WTC11 (cell line): ENCODE data around the gene ARHGEF12. TPM values are rescaled to one million over a fixed set of nuclear protein-coding genes. Genes with fewer than 3 reads are reported as not detected.

Source experiments
- ATAC-seq: fragments of 200-7000 bp; cut with Tn5 transposase; 2 replicates; pipeline ENCODE4 v1.10.0; 2021; ENCODE audit warnings: mild to moderate bottlenecking, moderate library complexity
- CTCF ChIA-PET: fragments of 300-600 bp; sonication (Branson Sonifier 250); formaldehyde crosslinking; loops from one replicate; lab custom pipeline; 2021; ENCODE audit warnings: antibody characterized with exemption; lab: Charles Lee
- POLR2A ChIA-PET: fragments of 350-600 bp; sonication (Branson Sonifier 250); formaldehyde crosslinking; loops from one replicate; lab custom pipeline; 2021; ENCODE audit warnings: antibody characterized with exemption; lab: Charles Lee
- DNase-seq: peaks from one replicate; pipeline ENCODE4 v3.0.0; 2021; ENCODE audit warnings: low spot score
- H3K27ac Mint-ChIP-seq: 2 replicates; pipeline ENCODE4 v1.8.0; 2021; ENCODE audit warnings: mixed read lengths
- H3K27me3 Mint-ChIP-seq: 2 replicates; pipeline ENCODE4 v1.8.0; 2021; ENCODE audit warnings: low read depth, mild to moderate bottlenecking, moderate library complexity, mixed read lengths
- H3K36me3 Mint-ChIP-seq: 2 replicates; pipeline ENCODE4 v1.8.0; 2021; ENCODE audit warnings: mixed read lengths
- H3K4me1 Mint-ChIP-seq: 2 replicates; pipeline ENCODE4 v1.8.0; 2022; ENCODE audit warnings: mixed read lengths
- H3K4me3 Mint-ChIP-seq: 2 replicates; pipeline ENCODE4 v1.8.0; 2021; ENCODE audit warnings: mild to moderate bottlenecking, moderate library complexity, mixed read lengths
- H3K9me3 Mint-ChIP-seq: 2 replicates; pipeline ENCODE4 v1.8.0; 2021; ENCODE audit warnings: mixed read lengths
- ATF1 ChIP-seq: sonication (generic); formaldehyde crosslinking; IDR thresholded peaks from 2 replicates; pipeline ENCODE4 v1.8.1; 2023; ENCODE audit warnings: mild to moderate bottlenecking, moderate library complexity, missing genetic modification reagents
- FOXK1 ChIP-seq: sonication (generic); formaldehyde crosslinking; IDR thresholded peaks from 2 replicates; pipeline ENCODE4 v1.8.0; 2022; ENCODE audit warnings: mild to moderate bottlenecking, moderate library complexity, missing genetic modification reagents
- GABPB1 ChIP-seq: sonication (generic); formaldehyde crosslinking; IDR thresholded peaks from 2 replicates; pipeline ENCODE4 v1.8.1; 2023; ENCODE audit warnings: mild to moderate bottlenecking, missing genetic modification reagents
- JAZF1 ChIP-seq: fragments of 250-450 bp; sonication (Bioruptor Pico); IDR thresholded peaks from 2 replicates; pipeline ENCODE4 v1.9.0; 2021; ENCODE audit warnings: moderate library complexity, mild to moderate bottlenecking, inconsistent platforms
- NFYB ChIP-seq: sonication (generic); formaldehyde crosslinking; conservative IDR thresholded peaks from 2 replicates; pipeline ENCODE4 v1.8.0; 2022; ENCODE audit warnings: low read depth, missing genetic modification reagents
- NR1H2 ChIP-seq: sonication (generic); formaldehyde crosslinking; IDR thresholded peaks from 2 replicates; pipeline ENCODE4 v1.9.0; 2021; ENCODE audit warnings: mild to moderate bottlenecking, moderate library complexity, missing genetic modification reagents
- NR2C2 ChIP-seq: sonication (generic); formaldehyde crosslinking; IDR thresholded peaks from 2 replicates; pipeline ENCODE4 v1.8.0; 2022; ENCODE audit warnings: mild to moderate bottlenecking, missing genetic modification reagents
- TEAD1 ChIP-seq: sonication (generic); formaldehyde crosslinking; IDR thresholded peaks from 2 replicates; pipeline ENCODE4 v1.8.0; 2022; ENCODE audit warnings: mild to moderate bottlenecking, missing genetic modification reagents
- TP53 ChIP-seq: sonication (generic); formaldehyde crosslinking; IDR thresholded peaks from 2 replicates; pipeline ENCODE4 v1.8.1; 2023; ENCODE audit warnings: mild to moderate bottlenecking, missing genetic modification reagents
- ZNF219 ChIP-seq: sonication (generic); formaldehyde crosslinking; IDR thresholded peaks from 2 replicates; pipeline ENCODE4 v1.8.0; 2023; ENCODE audit warnings: missing genetic modification reagents, mild to moderate bottlenecking, borderline replicate concordance
- ZNF423 ChIP-seq: fragments of 250-450 bp; sonication (Bioruptor Pico); IDR thresholded peaks from 2 replicates; pipeline ENCODE4 v2.1.2; 2022; ENCODE audit warnings: mild to moderate bottlenecking, moderate library complexity
- ZNF671 ChIP-seq: fragments of 250-450 bp; sonication (Bioruptor Pico); IDR thresholded peaks from 2 replicates; pipeline ENCODE4 v1.8.0; 2021; ENCODE audit warnings: mild to moderate bottlenecking
- total RNA-seq: library from RNA; stranded (reverse); gene quantifications from 3 replicates; pipeline ENCODE4 v1.2.3, GENCODE V29; 2021
- TF ChIP-seq, protein P1 (sequence below): fragments of 250-450 bp; sonication (Bioruptor Pico); conservative IDR thresholded peaks from 2 replicates; pipeline ENCODE4 v1.9.0; 2021; ENCODE audit warnings: mild to moderate bottlenecking
- TF ChIP-seq, protein P2 (sequence below): sonication (generic); formaldehyde crosslinking; IDR thresholded peaks from 2 replicates; pipeline ENCODE4 v1.8.1; 2022; ENCODE audit warnings: low read depth, missing genetic modification reagents, borderline replicate concordance
- TF ChIP-seq, protein P3 (sequence below): sonication (generic); formaldehyde crosslinking; conservative IDR thresholded peaks from 2 replicates; pipeline ENCODE4 v1.8.1; 2023; ENCODE audit warnings: mild to moderate bottlenecking, low read depth, missing genetic modification reagents, moderate library complexity
- TF ChIP-seq, protein P4 (sequence below): sonication (generic); formaldehyde crosslinking; IDR thresholded peaks from 2 replicates; pipeline ENCODE4 v1.8.0; 2022; ENCODE audit warnings: mild to moderate bottlenecking, missing genetic modification reagents
- TF ChIP-seq, protein P5 (sequence below): sonication (generic); formaldehyde crosslinking; IDR thresholded peaks from 2 replicates; pipeline ENCODE4 v1.8.0; 2023; ENCODE audit warnings: missing genetic modification reagents, mild to moderate bottlenecking, borderline replicate concordance
- TF ChIP-seq, protein P6 (sequence below): sonication (generic); formaldehyde crosslinking; IDR thresholded peaks from 2 replicates; pipeline ENCODE4 v1.8.1; 2023; ENCODE audit warnings: mild to moderate bottlenecking, moderate library complexity, missing genetic modification reagents
- TF ChIP-seq, protein P7 (sequence below): fragments of 200-600 bp; IDR thresholded peaks from 2 replicates; pipeline ENCODE4 v1.8.0; 2022; ENCODE audit warnings: antibody characterized with exemption

The ARHGEF12 gene
- total RNA-seq, 1 experiment from 2014 or later: 35.8 TPM

DNA sequence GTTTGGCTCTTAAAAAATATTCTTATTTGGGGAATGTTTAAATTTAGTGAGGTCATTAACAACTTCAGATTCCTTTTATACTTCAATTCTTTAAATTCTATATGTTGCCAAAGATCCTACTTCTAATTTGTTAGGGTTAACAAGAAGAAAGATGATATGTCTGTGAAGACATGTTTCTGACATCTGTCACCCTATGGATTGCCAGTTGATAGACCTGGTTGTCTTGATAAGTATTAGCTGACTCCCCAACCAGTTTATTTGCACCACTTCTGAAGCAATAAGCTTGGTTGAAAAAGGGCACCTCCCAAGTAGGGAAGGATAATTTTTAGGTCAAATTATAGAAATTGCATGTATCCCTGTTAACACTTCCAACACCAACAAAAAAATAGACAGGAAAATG, 29.3 kb downstream of the ARHGEF12 start:
- H3K4me1 Mint-ChIP-seq: peaks cover 8% of the 10 kb centered on the region
- H3K4me3 Mint-ChIP-seq: no peak overlapping the region
- CTCF ChIA-PET: no interaction called here
- H3K27ac Mint-ChIP-seq: no peak overlapping the region
- peaks cover 11% of the 10 kb centered on the region; the same call in 1 of the 2 replicates for H3K9me3 Mint-ChIP-seq
- no peaks in the 10 kb centered on the region; the same call in 1 of the 2 replicates for H3K27me3 Mint-ChIP-seq
- no peak for TF ChIP-seq NR2C2 (CRISPR knock-in tag)
- TF ChIP-seq, protein P1, sequence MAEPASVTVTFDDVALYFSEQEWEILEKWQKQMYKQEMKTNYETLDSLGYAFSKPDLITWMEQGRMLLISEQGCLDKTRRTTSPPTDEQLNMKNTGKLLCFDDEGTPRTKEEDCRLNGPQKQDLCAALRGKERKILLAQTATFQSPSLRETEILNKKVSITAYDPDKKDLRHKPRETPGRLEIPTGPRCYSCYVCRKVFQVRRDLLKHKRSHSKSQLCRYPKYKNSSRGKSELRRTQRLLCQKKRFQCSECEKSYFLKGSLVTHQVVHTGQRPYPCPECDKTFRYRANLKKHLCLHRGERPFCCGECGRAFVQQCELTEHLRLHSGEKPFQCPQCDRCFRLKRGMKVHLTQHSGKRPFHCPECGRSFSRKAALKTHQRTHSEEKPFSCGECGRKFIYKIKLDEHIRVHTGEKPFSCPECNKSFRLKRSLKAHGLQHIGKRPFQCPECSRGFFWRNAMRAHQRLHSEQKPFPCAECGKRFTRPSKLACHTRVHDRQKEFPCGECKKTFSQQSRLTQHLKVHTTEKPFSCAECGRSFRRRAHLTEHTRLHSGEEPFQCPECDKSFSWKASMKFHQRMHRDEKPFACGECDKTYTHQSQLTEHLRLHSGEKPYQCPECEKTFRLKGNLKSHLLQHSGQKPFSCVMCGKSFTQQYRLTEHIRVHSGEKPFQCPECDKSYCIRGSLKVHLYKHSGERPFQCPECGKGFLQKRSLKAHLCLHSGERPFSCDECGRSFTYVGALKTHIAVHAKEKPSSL (CRISPR knock-in tag): no peak
- TF ChIP-seq ZNF219 (CRISPR knock-in tag): no peak
- no peak for TF ChIP-seq FOXK1 (CRISPR knock-in tag)
- TF ChIP-seq ZNF671 (CRISPR knock-in tag): no peak
- no peak for TF ChIP-seq JAZF1
- TF ChIP-seq NR1H2 (CRISPR knock-in tag): no peak
- no peak for TF ChIP-seq ZNF423 (CRISPR knock-in tag)
- TF ChIP-seq, protein P2, sequence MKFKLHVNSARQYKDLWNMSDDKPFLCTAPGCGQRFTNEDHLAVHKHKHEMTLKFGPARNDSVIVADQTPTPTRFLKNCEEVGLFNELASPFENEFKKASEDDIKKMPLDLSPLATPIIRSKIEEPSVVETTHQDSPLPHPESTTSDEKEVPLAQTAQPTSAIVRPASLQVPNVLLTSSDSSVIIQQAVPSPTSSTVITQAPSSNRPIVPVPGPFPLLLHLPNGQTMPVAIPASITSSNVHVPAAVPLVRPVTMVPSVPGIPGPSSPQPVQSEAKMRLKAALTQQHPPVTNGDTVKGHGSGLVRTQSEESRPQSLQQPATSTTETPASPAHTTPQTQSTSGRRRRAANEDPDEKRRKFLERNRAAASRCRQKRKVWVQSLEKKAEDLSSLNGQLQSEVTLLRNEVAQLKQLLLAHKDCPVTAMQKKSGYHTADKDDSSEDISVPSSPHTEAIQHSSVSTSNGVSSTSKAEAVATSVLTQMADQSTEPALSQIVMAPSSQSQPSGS (CRISPR knock-in tag): no peak
- TF ChIP-seq TEAD1 (CRISPR knock-in tag): no peak
- no peak for ATAC-seq
- no peak for DNase-seq
- POLR2A ChIA-PET: no interaction called here
- peaks cover 9% of the 10 kb centered on the region for H3K36me3 Mint-ChIP-seq

DNA sequence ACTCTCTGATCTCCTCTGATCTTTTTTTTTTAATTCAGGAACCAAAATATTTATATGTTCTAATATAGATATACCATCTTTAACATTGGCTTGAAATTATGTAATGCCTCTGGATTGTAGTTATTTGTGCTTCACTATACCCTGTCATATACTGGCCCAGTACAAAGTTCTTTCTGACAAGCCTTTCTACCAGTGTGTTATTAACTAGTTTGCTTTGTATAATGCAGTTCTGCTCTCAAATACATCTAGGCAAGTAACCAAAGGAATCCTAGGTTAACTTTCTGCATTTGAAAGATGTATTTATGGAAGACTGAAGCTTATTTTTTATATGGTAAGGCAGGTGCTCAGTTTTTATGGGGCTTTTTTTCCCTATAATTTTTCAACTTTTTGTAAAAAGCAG, 36.1 kb downstream of the ARHGEF12 start:
- no peak for ATAC-seq
- Mint-ChIP-seq H3K4me3 (no peak overlapping the region), H3K27ac (no peak overlapping the region), H3K4me1 (peaks cover 30% of the 10 kb centered on the region), H3K9me3 (peaks cover 7% of the 10 kb centered on the region; the same call in 1 of the 2 replicates), H3K36me3 (peaks cover 2% of the 10 kb centered on the region; the same call in 1 of the 2 replicates), H3K27me3 (no peaks in the 10 kb centered on the region)
- no peak for DNase-seq
- CTCF ChIA-PET: interaction anchor here (0.5 to 1.2 kb wide), 2 partner anchors 13 to 21 kb away, joined by 3 to 4 read pairs; no protein-coding TSS in a partner anchor
- POLR2A ChIA-PET: no interaction called here
- TF ChIP-seq NFYB (no peak), GABPB1 (CRISPR knock-in tag) (no peak), ZNF671 (CRISPR knock-in tag) (no peak), TP53 (CRISPR knock-in tag) (no peak), ATF1 (no peak)
- TF ChIP-seq, protein P3, sequence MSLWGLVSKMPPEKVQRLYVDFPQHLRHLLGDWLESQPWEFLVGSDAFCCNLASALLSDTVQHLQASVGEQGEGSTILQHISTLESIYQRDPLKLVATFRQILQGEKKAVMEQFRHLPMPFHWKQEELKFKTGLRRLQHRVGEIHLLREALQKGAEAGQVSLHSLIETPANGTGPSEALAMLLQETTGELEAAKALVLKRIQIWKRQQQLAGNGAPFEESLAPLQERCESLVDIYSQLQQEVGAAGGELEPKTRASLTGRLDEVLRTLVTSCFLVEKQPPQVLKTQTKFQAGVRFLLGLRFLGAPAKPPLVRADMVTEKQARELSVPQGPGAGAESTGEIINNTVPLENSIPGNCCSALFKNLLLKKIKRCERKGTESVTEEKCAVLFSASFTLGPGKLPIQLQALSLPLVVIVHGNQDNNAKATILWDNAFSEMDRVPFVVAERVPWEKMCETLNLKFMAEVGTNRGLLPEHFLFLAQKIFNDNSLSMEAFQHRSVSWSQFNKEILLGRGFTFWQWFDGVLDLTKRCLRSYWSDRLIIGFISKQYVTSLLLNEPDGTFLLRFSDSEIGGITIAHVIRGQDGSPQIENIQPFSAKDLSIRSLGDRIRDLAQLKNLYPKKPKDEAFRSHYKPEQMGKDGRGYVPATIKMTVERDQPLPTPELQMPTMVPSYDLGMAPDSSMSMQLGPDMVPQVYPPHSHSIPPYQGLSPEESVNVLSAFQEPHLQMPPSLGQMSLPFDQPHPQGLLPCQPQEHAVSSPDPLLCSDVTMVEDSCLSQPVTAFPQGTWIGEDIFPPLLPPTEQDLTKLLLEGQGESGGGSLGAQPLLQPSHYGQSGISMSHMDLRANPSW: no peak
- TF ChIP-seq, protein P4, sequence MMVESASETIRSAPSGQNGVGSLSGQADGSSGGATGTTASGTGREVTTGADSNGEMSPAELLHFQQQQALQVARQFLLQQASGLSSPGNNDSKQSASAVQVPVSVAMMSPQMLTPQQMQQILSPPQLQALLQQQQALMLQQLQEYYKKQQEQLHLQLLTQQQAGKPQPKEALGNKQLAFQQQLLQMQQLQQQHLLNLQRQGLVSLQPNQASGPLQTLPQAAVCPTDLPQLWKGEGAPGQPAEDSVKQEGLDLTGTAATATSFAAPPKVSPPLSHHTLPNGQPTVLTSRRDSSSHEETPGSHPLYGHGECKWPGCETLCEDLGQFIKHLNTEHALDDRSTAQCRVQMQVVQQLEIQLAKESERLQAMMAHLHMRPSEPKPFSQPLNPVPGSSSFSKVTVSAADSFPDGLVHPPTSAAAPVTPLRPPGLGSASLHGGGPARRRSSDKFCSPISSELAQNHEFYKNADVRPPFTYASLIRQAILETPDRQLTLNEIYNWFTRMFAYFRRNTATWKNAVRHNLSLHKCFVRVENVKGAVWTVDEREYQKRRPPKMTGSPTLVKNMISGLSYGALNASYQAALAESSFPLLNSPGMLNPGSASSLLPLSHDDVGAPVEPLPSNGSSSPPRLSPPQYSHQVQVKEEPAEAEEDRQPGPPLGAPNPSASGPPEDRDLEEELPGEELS (CRISPR knock-in tag): no peak
- TF ChIP-seq, protein P5, sequence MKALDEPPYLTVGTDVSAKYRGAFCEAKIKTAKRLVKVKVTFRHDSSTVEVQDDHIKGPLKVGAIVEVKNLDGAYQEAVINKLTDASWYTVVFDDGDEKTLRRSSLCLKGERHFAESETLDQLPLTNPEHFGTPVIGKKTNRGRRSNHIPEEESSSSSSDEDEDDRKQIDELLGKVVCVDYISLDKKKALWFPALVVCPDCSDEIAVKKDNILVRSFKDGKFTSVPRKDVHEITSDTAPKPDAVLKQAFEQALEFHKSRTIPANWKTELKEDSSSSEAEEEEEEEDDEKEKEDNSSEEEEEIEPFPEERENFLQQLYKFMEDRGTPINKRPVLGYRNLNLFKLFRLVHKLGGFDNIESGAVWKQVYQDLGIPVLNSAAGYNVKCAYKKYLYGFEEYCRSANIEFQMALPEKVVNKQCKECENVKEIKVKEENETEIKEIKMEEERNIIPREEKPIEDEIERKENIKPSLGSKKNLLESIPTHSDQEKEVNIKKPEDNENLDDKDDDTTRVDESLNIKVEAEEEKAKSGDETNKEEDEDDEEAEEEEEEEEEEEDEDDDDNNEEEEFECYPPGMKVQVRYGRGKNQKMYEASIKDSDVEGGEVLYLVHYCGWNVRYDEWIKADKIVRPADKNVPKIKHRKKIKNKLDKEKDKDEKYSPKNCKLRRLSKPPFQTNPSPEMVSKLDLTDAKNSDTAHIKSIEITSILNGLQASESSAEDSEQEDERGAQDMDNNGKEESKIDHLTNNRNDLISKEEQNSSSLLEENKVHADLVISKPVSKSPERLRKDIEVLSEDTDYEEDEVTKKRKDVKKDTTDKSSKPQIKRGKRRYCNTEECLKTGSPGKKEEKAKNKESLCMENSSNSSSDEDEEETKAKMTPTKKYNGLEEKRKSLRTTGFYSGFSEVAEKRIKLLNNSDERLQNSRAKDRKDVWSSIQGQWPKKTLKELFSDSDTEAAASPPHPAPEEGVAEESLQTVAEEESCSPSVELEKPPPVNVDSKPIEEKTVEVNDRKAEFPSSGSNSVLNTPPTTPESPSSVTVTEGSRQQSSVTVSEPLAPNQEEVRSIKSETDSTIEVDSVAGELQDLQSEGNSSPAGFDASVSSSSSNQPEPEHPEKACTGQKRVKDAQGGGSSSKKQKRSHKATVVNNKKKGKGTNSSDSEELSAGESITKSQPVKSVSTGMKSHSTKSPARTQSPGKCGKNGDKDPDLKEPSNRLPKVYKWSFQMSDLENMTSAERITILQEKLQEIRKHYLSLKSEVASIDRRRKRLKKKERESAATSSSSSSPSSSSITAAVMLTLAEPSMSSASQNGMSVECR (CRISPR knock-in tag): no peak
- TF ChIP-seq, protein P6, sequence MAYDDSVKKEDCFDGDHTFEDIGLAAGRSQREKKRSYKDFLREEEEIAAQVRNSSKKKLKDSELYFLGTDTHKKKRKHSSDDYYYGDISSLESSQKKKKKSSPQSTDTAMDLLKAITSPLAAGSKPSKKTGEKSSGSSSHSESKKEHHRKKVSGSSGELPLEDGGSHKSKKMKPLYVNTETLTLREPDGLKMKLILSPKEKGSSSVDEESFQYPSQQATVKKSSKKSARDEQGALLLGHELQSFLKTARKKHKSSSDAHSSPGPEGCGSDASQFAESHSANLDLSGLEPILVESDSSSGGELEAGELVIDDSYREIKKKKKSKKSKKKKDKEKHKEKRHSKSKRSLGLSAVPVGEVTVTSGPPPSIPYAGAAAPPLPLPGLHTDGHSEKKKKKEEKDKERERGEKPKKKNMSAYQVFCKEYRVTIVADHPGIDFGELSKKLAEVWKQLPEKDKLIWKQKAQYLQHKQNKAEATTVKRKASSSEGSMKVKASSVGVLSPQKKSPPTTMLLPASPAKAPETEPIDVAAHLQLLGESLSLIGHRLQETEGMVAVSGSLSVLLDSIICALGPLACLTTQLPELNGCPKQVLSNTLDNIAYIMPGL: no peak
- TF ChIP-seq, protein P7, sequence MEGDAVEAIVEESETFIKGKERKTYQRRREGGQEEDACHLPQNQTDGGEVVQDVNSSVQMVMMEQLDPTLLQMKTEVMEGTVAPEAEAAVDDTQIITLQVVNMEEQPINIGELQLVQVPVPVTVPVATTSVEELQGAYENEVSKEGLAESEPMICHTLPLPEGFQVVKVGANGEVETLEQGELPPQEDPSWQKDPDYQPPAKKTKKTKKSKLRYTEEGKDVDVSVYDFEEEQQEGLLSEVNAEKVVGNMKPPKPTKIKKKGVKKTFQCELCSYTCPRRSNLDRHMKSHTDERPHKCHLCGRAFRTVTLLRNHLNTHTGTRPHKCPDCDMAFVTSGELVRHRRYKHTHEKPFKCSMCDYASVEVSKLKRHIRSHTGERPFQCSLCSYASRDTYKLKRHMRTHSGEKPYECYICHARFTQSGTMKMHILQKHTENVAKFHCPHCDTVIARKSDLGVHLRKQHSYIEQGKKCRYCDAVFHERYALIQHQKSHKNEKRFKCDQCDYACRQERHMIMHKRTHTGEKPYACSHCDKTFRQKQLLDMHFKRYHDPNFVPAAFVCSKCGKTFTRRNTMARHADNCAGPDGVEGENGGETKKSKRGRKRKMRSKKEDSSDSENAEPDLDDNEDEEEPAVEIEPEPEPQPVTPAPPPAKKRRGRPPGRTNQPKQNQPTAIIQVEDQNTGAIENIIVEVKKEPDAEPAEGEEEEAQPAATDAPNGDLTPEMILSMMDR: no peak
